C4-2B (cell line): Measurements from ENCODE around the gene DUS4L.

ENCODE experiments used
- H3K27ac ChIP-seq: fragments of 450-650 bp; 2 replicates; pipeline ENCODE4 v1.5.1; 2017
- CTCF ChIP-seq: fragments of 450-650 bp; conservative IDR thresholded peaks from 2 replicates; pipeline ENCODE4 v1.5.1; 2017; ENCODE audit warnings: mild to moderate bottlenecking
- ZFX ChIP-seq: fragments of 450-650 bp; IDR thresholded peaks from 2 replicates; pipeline ENCODE4 v1.6.1; 2017

DUS4L gene

GRCh38 chr7:107593025-107593410 lies 29.2 kb downstream of the DUS4L start:
- no peak overlapping the region for H3K27ac ChIP-seq
- no peak for TF ChIP-seq CTCF
- no peak for TF ChIP-seq ZFX

DNA sequence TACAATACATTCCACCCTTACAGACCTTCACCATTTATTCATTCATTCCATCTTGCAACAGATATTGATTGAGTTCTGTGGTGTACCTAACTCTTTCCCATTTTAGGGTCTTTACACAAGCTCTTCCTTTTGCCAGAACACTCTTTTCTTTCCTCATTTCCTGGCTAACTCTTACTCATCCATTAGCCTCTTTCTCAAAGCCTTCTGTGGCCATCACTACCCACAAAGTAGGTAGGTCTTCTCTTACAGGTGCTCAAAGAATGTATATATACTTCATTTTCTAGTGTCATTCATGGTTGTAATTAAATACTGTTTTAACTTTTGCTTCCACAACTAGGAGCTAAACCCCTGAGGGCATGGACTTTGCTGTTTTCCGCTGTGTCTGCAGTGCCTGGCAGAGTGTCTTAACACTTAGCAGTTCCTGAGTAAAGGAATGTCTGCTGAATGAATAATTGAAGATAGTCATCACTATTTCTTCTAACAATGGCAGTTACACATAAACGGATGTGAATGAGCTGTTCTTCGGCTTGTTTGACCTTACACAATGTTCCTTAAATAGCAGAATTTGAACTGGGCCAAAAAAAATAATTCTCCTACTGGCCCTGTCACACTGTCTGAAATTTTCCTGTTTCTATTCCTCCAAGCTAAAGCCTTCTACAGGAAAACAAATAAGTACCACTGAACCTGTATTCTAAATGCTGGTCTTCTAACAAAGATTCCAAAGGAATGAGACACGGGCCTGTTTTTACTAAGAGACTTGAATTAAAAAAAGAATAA lies 31.4 kb downstream of the DUS4L start:
- peak overlapping the region; percentile 4; the same call in 1 of the 2 replicates for H3K27ac ChIP-seq
- TF ChIP-seq CTCF (no peak), ZFX (no peak)

DNA sequence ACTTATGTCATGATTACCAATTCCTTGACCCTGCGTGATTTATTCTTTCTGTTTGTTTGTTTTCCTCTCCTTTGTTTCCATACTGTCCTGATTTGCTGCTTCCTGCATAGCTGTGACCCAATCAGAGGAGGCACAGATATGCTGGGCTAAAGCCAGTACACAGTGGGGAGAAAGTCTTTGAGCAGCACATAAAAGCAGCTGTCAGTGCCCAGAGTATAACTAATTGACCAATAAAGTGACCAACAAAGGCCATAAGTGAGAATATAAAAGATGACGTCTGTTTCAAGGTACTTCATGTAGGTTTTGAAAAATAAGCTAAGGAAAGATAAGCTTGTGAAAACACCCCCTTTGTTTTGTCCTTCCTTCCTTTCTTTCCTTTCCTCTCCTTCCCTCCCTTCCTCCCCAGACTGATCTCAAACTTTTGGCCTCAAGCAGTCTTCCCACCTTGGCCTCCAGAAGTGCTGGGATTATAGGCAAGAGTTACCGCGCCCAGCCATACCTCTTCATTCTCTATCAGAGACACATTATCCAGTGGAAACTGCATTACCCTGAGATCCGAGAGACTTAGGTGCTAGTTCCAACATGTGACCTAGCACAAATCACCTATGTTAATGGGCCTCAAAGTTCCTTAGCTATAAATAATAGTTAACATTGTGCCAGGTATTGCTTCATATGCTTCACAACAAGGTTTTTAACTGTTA lies 33.3 kb downstream of the DUS4L start:
- H3K27ac ChIP-seq, result peak overlapping the region; percentile 71; the same call in 1 of the 2 replicates

DNA sequence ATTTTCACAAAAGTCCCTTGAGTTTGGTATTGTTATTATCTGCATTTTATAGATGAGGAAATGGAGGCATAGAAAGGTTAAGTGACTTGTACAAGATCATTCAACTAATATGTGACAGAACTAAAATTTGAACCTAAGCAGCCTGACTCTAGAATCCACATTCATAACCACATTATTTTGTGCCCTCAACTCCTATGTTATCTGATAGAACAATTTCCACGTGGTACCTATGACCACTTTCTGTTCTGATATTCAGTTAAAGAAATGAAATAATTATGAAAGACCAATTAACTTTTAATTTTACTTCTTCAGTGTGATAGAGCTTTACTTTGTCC lies 33.8 kb downstream of the DUS4L start:
- peak overlapping the region; percentile 71; the same call in 1 of the 2 replicates for H3K27ac ChIP-seq
- no peak for TF ChIP-seq CTCF
- TF ChIP-seq ZFX, result no peak

More for the DNA sequence above, 33.3 kb downstream of the DUS4L start:
- TF ChIP-seq ZFX (no peak), CTCF (no peak)

DNA sequence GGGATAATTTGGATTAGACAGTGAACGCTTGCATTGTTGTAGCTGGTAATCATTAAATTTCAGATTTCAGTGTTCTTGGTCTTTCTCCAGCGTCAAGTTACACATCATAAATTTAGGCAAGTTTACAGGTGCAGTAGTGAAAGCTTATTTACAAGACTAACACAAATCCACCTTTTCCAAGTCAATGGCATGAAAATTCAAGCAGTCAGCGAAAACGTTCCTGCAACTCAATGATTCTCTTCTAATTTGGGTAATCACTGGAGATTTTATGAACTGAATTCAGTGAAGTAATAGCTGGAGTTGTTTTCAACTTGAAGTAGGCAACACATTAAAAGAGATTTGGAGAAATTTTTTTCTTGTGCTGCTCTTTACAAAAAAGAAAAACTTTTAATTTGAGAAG lies 34.2 kb downstream of the DUS4L start:
- H3K27ac ChIP-seq, result no peak overlapping the region
- no peak for TF ChIP-seq CTCF
- no peak for TF ChIP-seq ZFX

DNA sequence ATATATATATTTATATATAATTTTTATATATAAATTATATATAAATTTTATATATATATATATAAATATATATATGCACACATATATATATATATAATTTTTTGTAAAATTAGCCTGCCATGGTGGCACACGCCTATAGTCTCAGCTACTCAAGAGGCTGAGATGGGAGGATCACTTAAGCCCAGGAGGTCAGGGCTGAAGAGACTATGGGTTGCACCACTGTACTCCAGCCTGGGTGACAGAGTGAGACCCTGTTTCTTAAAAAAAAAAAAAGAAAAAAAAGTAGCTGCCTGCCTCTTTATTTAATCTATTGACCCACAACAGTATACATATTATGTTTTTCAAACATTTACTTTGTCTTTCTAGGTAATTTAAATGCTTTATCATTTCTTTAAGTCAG lies 35.5 kb downstream of the DUS4L start:
- no peak overlapping the region for H3K27ac ChIP-seq
- TF ChIP-seq ZFX, result no peak
- TF ChIP-seq CTCF, result no peak

DNA sequence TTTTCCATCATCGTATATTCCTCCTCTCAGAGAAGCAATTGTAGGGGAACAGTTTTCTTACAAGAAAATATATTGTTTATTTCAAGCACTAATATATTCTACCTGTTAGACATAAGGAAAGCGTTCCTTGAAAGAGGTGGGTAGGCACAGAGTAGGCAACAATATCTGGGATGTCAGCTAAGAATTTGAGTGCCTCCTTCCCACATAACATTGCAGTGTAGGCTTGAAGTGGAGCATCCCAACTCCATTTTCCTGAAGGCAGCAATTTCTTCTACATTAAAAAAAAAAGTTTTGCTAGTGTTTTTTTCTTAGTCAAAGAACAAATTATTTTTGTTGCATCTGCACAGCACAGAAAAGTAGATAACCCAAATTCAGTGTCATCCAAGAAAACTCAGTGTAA lies 37.0 kb downstream of the DUS4L start:
- H3K27ac ChIP-seq, result no peak overlapping the region
- TF ChIP-seq ZFX, result no peak
- no peak for TF ChIP-seq CTCF
